Breast epithelium (tissue), 4 donors: Measurements from ENCODE around the gene PDCD1. TPM values are rescaled to one million over a fixed set of nuclear protein-coding genes. Genes with fewer than 3 reads are reported as not detected.

ENCODE experiments used
- DNase-seq, 2 donors: peaks; one replicate each; pipeline ENCODE4 v3.0.0-alpha.2; 2019; ENCODE audit warnings: low spot score in 2 of 2
- H3K27ac ChIP-seq, 2 donors: fragments of 200-600 bp; sonication (generic) in 1 of 2; one replicate each; pipeline ENCODE4 v1.5.1; 2016 to 2019; ENCODE audit warnings: mild to moderate bottlenecking in 1 of 2
- H3K27me3 ChIP-seq, 2 donors: fragments of 200-600 bp; sonication (generic) in 1 of 2; one replicate each; pipeline versions ENCODE4 v1.5.1 to v1.6.0; 2017 to 2019; ENCODE audit warnings: control low read depth in 1 of 2, mild to moderate bottlenecking in 1 of 2
- H3K36me3 ChIP-seq: fragments of 200-600 bp; one replicate; pipeline ENCODE4 v1.5.1; 2019
- H3K4me1 ChIP-seq, 2 donors: fragments of 200-600 bp; sonication (generic); one replicate each; pipeline ENCODE4 v1.5.1; 2016 to 2019; ENCODE audit warnings: control low read depth in 1 of 2
- H3K4me3 ChIP-seq, 3 donors: fragments of 200-600 bp; sonication (generic); 1 replicate in 2 of 3; 2 replicates in 1 of 3; pipeline ENCODE4 v1.5.1; 2016 to 2019; ENCODE audit warnings: mild to moderate bottlenecking in 3 of 3, moderate library complexity in 2 of 3
- H3K9me3 ChIP-seq, 2 donors: fragments of 200-600 bp; sonication (generic) in 1 of 2; one replicate each; pipeline ENCODE4 v1.5.1; 2016 to 2019; ENCODE audit warnings: control low read depth in 1 of 2
- POLR2A ChIP-seq: fragments of 450-650 bp; IDR thresholded peaks from one replicate; pipeline ENCODE4 v1.6.1; 2016; ENCODE audit warnings: antibody characterized with exemption, mild to moderate bottlenecking, moderate library complexity
- POLR2AphosphoS5 ChIP-seq, 3 donors: sonication (generic); formaldehyde crosslinking; IDR thresholded peaks; one replicate each; pipeline ENCODE4 v1.6.1; 2017; ENCODE audit warnings: antibody characterized with exemption in 3 of 3
- intact Hi-C: fragments of 100-400 bp; cut with DNase I; formaldehyde crosslinking; loops from one replicate; pipeline ENCODE4 v1.15.1; 2023; ENCODE audit warnings: low total_unique reads
- total RNA-seq, 3 donors: library from RNA; depleted of rRNA; stranded (reverse); fragments of >200 nt; gene quantifications; one replicate each; pipeline ENCODE4 v1.1.0, GENCODE V29; 2016
- TF ChIP-seq, protein P1 (sequence below), 3 donors: fragments of 450-650 bp; IDR thresholded peaks; one replicate each; pipeline ENCODE4 v1.5.1; 2016 to 2017; ENCODE audit warnings: antibody characterized with exemption in 3 of 3, mild to moderate bottlenecking in 3 of 3, moderate library complexity in 3 of 3

The PDCD1 gene
- total RNA-seq, 3 donors from 2014 or later: 0.16 to 0.88 (median 0.33) TPM

DNA sequence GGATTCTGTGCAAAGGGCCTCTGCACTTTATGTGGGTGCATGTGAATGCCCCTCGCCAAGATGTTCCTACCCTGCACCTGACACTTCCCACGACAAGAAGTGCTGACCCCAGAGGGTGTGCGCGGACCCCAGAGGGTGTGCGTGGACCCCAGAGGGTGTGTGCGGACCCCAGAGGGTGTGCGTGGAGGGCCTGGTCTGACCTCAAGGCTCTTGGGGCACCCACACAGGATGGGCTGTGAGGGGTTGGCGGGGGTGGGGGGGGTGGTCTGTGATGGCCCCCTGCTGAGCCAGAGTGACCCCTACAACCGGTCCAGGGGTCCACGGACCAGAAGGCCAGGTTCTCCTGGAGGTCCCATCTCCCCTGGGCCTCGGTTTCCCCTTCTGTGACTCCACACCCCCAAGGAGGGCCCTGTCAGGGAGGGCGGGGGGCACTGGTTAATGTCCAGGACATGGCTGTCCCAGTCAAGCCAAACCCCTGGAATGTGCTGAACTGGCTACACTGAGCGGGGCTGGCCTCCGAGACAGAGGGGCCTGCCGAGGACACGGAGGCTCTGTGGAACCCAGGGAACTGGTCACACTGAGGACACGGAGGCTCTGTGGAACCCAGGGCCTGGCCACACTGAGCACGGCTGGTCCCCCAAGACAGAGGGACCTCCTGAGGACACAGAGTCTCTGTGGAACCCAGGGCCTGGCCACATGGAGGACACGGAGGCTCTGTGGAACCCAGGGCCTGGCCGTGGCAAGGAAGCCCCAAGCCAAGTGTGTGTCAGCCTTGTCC lies 46.6 kb downstream of the PDCD1 start:
- H3K36me3 ChIP-seq: no peaks in the 10 kb centered on the region
- DNase-seq: no peak
- intact Hi-C loops: no loop called here

DNA sequence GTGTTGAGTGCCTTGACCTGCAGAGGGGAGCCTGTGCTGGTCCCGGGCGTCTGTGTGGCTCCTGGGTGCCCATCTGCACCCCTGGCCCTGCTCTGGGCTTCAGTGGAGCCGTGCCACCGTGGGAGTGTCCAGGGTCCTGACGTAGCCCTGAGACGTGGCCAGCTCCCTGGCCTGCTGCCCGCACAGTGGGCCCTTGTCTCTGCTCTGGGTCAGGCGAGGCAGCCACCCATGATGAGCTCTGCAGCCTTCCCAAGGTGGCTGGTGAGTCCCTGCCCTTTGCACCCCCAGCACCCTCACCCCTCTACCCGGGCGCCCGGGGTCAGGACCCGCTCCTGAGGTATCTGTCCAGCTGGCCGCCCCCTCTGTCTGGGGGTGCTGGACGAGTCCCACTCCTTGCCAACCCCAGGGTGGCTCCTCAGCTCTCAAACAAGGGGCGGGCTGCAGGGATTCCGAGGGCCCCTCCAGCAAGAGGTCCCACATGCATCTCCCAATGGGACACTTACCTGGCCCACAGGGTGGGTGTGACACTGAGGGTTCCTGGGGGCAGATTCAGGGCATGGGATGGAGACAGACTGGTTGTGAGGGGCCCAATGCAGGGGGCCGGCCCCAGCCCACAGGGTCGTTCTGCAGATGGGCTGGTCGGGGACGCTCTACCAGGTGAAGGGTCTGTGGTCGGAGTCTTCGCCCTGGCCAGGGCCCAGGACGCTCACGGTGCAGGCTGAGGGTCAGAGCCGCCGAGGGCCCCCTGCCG lies 47.3 kb downstream of the PDCD1 start:
- intact Hi-C loops: no loop called here
- TF ChIP-seq POLR2A (no peak), POLR2AphosphoS5 (IDR thresholded peaks at IDR 0.05) (no peak)
- TF ChIP-seq, protein P1, sequence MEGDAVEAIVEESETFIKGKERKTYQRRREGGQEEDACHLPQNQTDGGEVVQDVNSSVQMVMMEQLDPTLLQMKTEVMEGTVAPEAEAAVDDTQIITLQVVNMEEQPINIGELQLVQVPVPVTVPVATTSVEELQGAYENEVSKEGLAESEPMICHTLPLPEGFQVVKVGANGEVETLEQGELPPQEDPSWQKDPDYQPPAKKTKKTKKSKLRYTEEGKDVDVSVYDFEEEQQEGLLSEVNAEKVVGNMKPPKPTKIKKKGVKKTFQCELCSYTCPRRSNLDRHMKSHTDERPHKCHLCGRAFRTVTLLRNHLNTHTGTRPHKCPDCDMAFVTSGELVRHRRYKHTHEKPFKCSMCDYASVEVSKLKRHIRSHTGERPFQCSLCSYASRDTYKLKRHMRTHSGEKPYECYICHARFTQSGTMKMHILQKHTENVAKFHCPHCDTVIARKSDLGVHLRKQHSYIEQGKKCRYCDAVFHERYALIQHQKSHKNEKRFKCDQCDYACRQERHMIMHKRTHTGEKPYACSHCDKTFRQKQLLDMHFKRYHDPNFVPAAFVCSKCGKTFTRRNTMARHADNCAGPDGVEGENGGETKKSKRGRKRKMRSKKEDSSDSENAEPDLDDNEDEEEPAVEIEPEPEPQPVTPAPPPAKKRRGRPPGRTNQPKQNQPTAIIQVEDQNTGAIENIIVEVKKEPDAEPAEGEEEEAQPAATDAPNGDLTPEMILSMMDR (IDR thresholded peaks at IDR 0.05): no peak
- H3K9me3 ChIP-seq: no peaks in the 10 kb centered on the region
- DNase-seq: no peak
- H3K36me3 ChIP-seq: no peaks in the 10 kb centered on the region
- no peak overlapping the region for H3K4me3 ChIP-seq
- H3K27me3 ChIP-seq: peaks cover 0 to 20% of the 10 kb centered on the region in 2 donors
- H3K27ac ChIP-seq: no peak overlapping the region
- H3K4me1 ChIP-seq: no peaks in the 10 kb centered on the region

More for the DNA sequence above, 46.6 kb downstream of the PDCD1 start:
- H3K27ac ChIP-seq: no peak overlapping the region
- H3K4me3 ChIP-seq: no peak overlapping the region
- H3K4me1 ChIP-seq: no peaks in the 10 kb centered on the region
- peaks cover 0 to 28% of the 10 kb centered on the region in 2 donors for H3K27me3 ChIP-seq
- TF ChIP-seq, protein P1 (IDR thresholded peaks at IDR 0.05): no peak
- no peak for TF ChIP-seq POLR2AphosphoS5 (IDR thresholded peaks at IDR 0.05)
- no peak for TF ChIP-seq POLR2A
- no peaks in the 10 kb centered on the region for H3K9me3 ChIP-seq

DNA sequence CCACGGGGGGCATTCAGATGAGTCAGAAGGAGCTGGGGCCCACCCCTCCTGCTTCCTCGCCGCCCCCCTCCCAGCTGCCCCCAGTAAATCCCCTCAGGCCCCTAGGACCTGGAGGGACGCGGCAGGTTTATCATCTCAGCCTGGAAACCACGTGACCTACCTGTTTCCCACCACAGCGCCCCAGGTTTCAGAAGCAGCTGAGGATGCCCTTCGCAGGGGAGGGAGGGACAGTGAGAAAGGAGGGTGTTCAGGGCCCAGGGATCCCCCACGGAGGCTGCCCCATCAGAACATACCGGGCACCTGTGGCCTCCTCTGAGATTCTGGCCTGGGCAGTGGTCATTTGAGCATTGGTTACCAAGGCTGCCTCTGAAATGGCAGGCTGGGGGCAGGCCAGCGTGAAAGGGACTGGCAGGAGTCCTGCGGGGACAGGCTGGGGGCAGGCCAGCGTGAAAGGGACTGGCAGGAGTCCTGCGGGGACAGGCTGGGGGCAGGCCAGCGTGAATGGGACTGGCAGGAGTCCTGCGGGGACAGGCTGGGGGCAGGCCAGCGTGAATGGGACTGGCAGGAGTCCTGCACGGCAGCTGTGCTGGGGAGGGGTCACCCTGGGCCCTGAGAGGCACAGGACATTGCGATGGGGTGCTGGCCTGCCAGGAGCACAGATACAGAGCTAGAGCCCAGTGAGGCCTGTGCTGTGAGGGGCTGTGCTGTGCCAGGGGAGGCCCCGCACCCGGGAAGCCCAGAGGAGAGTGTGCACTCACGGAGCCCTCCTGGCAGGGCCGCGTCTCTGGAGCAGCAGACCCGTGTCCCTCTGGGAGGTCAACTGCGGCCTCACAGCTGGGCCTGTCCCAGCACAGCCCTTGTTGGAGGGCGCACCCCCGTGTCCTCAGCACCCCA lies 48.1 kb downstream of the PDCD1 start:
- Histone ChIP-seq H3K36me3 (no peaks in the 10 kb centered on the region), H3K27me3 (peaks cover 0 to 12% of the 10 kb centered on the region in 2 donors), H3K9me3 (no peaks in the 10 kb centered on the region), H3K27ac (no peak overlapping the region), H3K4me3 (no peak overlapping the region), H3K4me1 (no peaks in the 10 kb centered on the region)
- no peak for DNase-seq
- intact Hi-C loops: no loop called here
- TF ChIP-seq POLR2A (no peak), POLR2AphosphoS5 (IDR thresholded peaks at IDR 0.05) (no peak)
- TF ChIP-seq, protein P1 (IDR thresholded peaks at IDR 0.05): no peak

DNA sequence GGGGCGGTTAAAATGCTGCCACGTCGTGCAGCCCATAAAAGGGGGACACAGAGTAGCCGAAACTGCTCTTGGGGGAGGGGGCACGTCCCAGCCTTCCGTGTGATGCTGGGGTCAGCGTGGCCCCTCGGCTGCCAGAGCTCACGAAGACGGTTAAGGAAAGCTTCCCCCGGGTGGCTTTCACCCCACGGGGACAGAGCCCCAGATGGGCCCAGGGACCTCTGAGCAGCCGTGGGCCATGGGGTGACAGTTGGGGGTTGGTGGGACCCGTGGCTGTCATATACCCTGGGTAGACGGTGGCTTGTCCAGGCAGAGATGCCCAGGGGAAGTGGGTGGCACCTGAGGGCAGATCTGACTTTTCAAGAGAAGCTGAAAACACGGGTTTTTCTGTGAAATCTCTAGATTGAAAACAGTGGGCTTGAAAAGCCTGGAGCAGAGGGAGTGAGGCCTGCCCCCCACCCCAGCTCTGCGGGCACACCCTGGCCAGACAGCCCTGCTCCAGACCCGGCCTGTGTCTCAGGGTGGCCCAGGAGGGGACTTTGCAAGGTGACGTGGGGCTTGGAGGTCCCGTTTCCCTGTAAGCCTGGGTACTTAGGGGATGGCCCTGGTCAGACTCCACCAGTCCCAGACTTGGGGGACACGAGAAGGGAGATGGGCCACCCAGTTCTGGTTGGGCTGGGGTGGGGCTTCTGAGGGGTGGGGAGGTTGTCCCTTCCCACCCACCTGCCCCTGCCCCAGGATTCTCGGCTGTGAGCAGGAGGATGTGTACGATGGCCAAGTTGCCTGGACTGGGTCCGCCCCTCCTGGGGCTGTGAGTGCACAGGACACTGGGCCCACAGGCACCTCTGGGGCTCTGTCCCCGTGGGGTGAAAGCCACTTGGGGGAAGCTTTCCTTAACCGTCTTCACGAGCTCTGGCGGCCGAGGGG lies 49.0 kb downstream of the PDCD1 start:
- Histone ChIP-seq H3K27ac (no peak overlapping the region), H3K9me3 (no peaks in the 10 kb centered on the region), H3K4me3 (no peak overlapping the region), H3K4me1 (no peaks in the 10 kb centered on the region), H3K27me3 (peaks cover 0 to 10% of the 10 kb centered on the region in 2 donors), H3K36me3 (no peaks in the 10 kb centered on the region)
- intact Hi-C loops: no loop called here
- no peak for DNase-seq
- TF ChIP-seq POLR2AphosphoS5 (IDR thresholded peaks at IDR 0.05) (no peak), POLR2A (no peak)
- TF ChIP-seq, protein P1 (IDR thresholded peaks at IDR 0.05): no peak
